Stimulated activated CD4-positive, alpha-beta T cell treated with anti-CD3 and anti-CD28 coated beads, TNF-alpha, amount 100 ng/mL, for 1 hour (primary cell): ENCODE measurements around the gene PAX7.
"Not testable (repeated sequence)": the region's sequence is repeated elsewhere in the genome, so short reads cannot be mapped to it uniquely, and the experiment has no call there.

Experiments
- DNase-seq, 3 donors: peaks; one replicate each; pipeline ENCODE4 v3.0.0-alpha.2; 2020; ENCODE audit warnings: low read depth in 3 of 3, low spot score in 1 of 3

Gene PAX7

GRCh38 chr1:18630511-18631495 lies at the start of gene PAX7:
Gene PAX7, plus strand, starts transcription at chr1:18630846. Its CDS starts 758 bp downstream, at chr1:18631604.
- DNase-seq, result no peak

- peak in 1 of 3 donors; percentile 21 for DNase-seq
Observed at GRCh38 chr1:18581420-18581880, 49.2 kb upstream of the PAX7 start.

DNA sequence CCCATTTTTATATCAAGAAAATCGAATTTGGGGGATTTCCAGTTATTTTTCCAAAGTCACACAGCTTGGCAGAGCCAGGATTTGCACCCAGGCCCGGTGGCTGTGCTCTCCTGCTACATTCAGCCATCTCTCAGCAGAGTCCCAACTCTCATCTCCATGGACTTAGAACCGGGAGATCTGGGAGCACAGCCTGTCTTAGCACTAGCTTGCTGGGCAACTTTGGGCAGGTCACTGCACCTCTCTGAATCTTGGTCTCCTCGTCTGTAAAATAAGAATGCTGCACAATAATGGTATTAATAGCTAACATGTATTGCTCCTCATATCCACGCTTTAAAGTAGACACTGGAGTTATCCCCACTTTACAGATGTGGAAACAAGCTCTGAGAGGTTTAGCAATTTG lies 47.8 kb upstream of the PAX7 start:
- no peak for DNase-seq

- DNase-seq, result no peak
Observed at GRCh38 chr1:18583326-18583941, 47.2 kb upstream of the PAX7 start.

GRCh38 chr1:18586016-18586415 lies 44.6 kb upstream of the PAX7 start:
- DNase-seq, result not testable (repeated sequence)

DNA sequence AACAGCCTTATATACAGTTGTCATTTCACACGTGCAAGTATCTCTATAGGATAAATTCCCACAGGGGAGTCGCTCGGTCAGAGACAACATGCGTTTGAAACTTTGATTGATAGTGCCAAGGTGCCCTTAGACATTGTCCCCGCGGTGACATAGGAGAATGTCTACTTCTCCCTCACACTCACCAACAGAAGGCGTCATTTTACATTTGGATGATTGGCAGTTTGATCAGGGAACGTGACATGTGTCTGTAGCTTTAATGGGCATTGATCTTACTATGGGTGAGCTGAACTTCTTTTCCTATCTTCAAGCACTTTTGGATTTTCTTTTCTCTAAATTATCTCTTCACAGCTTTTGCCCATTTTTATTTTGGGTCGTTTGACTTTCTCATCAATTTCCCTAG lies 42.6 kb upstream of the PAX7 start:
- DNase-seq, result no peak

DNA sequence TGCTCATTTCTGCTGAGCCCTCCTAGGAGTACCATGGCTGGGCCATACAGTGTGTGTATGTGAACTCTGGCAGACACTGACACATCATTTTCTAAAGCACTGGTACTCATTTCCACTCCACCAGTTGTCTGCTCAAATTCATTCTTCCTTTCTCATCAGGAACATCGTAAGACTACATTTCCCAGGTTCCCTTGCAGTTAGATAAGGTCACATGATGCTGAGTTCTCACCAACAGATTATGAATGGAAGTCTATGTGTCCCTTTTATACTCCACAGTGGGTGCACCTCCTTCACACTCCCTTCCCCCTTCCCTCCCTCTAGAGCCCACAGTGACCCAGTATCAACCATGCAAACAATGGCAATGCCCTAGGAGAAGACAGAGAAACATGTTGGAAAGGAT lies 38.3 kb upstream of the PAX7 start:
- no peak for DNase-seq

- peak in 2 of 3 donors; percentile 13 to 47 for DNase-seq
Observed at GRCh38 chr1:18597160-18598042, 33.2 kb upstream of the PAX7 start.

GRCh38 chr1:18599086-18599485 lies 31.6 kb upstream of the PAX7 start:
- no peak for DNase-seq

DNA sequence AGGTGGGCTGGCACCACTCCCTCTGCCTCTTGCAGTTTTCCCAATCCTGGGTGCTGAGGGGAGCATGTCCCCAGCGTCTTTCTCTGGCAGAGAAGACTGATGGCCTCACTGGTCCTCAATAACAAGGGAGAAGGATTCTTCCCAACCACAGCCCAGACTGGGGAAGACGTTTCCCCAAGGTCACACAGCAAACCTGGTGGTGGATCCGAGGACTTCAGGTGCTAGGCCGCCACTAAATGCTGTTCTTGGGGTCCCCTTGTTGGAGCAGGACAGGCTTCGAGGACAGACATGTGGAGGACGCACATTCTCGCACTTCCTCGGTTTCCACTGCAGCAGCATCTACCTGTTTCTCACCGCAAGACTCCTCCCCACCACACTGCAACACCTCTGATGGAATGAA lies 30.9 kb upstream of the PAX7 start:
- DNase-seq, result no peak

DNA sequence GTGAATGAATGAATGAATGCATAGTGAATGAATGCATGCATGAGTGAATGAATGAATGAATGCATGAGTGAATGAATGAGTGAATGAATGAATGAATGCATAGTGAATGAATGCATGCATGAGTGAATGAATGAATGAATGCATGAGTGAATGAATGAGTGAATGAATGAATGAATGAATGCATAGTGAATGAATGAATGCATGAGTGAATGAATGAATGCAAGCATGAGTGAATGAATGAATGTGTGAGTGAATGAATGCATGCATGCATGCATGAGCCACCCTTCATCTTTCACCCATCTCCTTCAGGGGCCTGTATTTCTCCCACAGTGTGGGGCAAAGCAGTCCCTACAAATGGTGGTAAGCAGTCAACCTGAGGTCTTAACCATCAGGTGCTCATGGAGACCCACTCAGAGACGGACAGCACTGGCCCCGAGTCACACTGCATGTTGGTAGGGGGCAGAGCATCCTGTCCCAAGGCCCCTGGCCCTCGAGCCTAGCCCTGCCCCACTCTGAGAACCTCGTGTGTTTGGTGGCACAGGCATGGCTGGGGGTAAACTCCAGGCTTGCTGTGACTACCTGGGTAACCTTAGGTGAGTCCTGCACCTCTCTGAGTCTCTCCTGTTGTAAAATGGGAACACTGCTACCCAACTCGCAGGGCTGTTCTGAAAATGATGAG lies 28.0 kb upstream of the PAX7 start:
- DNase-seq, result no peak

DNA sequence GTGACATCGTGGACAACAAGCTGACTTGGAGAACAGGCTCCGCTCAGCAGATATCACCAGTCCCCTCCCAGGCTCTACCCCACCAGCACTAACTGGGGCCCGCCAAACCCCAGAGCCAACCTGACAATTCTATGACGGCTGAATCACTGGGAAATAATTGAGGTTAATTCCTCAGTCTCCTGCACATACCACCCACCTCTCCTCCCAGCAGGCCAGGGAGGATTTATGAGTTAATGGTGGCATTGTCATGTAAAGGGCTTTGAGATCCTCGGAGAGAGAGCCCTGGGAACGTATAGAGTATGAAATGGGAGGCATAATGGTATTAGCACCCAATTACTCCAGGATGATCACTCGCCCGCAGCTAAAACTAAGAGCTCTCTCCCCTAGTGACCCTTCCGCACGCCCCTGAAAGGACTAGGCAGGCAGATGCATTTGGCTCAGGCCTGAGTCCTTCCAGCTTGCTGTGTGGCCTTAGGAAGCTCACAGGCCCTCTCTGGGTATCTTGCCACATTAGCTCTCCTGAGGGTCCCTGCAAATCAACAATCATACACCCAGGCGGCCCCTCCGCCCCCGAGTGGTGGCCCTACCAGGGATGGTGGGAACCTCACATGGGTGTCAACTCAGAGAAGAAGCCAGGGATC lies 27.3 kb upstream of the PAX7 start:
- DNase-seq, result no peak

DNA sequence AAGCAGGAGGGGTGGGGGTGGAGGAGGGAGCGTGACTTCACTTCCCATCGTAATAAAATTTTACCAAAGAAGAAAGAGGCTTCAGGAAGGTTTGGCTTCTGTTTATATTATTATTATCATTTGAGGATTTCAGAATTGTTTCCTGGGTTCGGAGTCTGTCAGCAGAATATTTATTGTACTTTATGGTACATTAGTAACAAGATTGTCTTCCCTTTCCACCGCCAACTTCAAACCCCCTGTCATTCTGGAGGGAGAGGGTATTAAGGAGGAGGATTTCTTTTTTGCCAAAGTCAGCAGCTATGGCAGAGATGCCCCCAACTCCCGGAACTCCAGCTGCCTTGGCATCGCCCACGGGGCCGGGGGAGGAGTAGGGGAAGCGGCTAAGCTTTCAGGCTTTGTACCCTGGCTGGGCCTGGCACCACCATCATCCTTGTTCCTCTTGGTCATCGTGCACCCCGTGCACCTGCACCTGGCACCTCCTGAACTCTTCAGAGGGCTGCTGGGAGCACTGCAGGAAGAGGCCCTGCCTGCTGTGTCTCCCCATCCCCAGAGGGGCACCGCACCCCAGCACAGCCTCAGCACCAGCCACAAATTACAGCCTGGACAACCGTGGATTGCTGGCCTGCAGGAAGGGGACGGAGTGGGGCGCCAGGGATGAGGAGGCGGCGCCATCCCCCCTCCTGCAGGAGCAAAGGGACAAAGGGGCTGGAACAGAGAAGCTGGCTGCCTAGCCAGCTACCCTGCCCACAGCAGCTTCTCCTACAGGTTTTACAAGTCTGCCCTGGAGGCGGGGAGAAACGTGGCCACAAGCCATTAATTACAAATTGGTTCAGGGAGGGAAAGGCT lies 24.0 kb upstream of the PAX7 start:
- DNase-seq, result no peak

- DNase-seq, result no peak
Observed at GRCh38 chr1:18607289-18607760, 23.3 kb upstream of the PAX7 start.

- no peak for DNase-seq
Observed at GRCh38 chr1:18608534-18608933, 22.1 kb upstream of the PAX7 start.

DNA sequence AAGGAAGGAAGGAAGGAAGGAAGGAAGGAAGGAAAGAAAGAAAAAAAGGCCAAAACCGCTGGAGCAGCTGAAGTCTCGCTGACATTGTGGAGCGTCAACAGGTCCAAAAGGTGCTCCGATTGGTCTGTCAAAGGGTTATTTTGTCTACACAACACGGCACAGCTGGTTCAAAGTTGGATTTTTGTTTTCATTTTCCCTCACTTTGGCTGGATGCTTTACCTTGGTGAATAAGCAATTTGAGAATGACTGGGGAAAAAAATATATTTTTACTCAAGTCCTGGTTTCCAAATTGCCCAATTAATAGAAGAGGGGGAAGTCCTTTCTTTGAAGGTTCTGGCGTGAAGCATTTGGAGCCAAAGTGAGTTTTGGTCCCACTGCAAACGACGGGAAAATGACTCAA lies 19.3 kb upstream of the PAX7 start:
- DNase-seq, result no peak

GRCh38 chr1:18612073-18612472 lies 18.6 kb upstream of the PAX7 start:
- no peak for DNase-seq

DNA sequence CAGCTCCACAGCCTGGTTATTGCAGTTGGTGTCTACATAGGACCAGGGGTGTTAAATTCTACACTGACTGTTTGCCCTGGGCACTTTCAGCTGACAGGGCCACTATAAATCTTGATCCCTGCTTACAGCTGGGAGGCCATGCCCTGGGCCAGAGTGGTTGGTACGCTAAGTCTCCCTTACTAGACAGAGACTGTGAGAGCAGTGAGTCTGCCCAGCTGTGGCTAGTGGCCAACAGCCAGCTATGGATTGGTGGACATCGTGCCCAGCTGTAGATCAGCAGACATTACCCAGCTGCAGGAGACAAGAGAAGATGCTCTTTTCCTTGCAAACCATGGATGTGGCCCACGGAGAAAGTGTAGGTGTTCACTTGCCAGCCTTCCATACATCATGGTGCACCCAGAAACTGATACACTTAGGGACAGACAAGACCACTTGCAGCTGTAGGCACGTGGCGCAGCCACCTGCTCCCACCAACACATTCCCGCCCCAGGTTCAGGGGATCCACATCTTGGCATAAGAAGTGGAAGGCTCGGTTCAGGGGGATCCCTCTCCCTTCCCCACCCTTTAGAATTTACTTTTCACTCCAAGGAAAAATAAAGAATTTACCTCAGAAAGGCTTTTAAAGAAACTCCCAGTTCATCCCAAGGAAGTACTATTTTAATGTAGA lies 16.4 kb upstream of the PAX7 start:
- no peak for DNase-seq
